SK-N-MC (cell line): ENCODE measurements around the gene CA10.

ENCODE experiments used
- DNase-seq: peaks from one replicate; pipeline ENCODE4 v3.0.0-alpha.2; 2011; ENCODE audit warnings: low read depth, low spot score
- H3K27ac ChIP-seq: fragments of 200-600 bp; sonication (generic); 2 replicates; pipeline ENCODE4 v1.5.1; 2016; ENCODE audit warnings: mixed run types
- H3K36me3 ChIP-seq: fragments of 200-600 bp; sonication (generic); 2 replicates; pipeline ENCODE4 v1.6.1; 2017; ENCODE audit warnings: antibody characterized with exemption, low read length, mixed read lengths; ENCODE audit not compliant: insufficient read depth
- H3K4me3 ChIP-seq: fragments of 200-600 bp; sonication (generic); 2 replicates; pipeline ENCODE4 v1.5.1; 2016
- H3K9ac ChIP-seq: fragments of 200-600 bp; sonication (generic); 2 replicates; pipeline ENCODE4 v1.8.0; 2017; ENCODE audit warnings: mixed run types, mixed read lengths; ENCODE audit not compliant: insufficient read length
- H3K9me3 ChIP-seq: fragments of 200-600 bp; sonication (generic); 2 replicates; pipeline ENCODE4 v1.6.1; 2017; ENCODE audit warnings: low read depth, mild to moderate bottlenecking, antibody characterized with exemption, low read length, moderate library complexity, mixed read lengths
- EZH2 ChIP-seq: fragments of 200-600 bp; sonication (generic); IDR thresholded peaks from one replicate; pipeline ENCODE4 v1.6.1; 2017; ENCODE audit warnings: antibody characterized with exemption
- FOXP2 ChIP-seq: optimal IDR thresholded peaks from 2 replicates; pipeline ENCODE3; 2011; ENCODE audit warnings: mild to moderate bottlenecking, moderate library complexity; ENCODE audit not compliant: insufficient read depth; ENCODE audit errors: extremely low read length, control extremely low read depth
- POLR2AphosphoS5 ChIP-seq: IDR thresholded peaks from 2 replicates; pipeline ENCODE4 v1.6.1; 2012; ENCODE audit warnings: mild to moderate bottlenecking, low read depth, low read length, borderline replicate concordance

CA10 gene

DNA sequence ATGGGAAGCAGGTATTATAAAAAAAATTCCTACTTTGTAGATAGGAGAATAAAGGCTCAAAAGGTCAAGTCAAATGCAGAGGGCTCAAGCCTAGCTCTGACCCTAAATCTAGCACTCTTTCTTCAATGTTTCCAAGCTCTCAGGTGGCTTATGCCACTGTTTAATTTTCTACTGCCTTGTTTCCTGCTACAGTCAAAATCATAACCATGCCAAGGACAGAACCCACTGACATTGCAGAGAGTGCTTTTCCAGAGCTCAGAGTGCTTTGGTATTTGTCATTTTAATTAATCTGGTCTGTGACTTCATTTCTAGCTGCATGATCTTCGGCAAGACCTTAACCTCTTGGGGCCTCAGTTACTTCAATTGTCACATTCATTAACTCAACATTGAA is 344.7 kb downstream of the CA10 start:
- DNase-seq, result no peak
- TF ChIP-seq POLR2AphosphoS5 (no peak), FOXP2 (no peak)
- H3K4me3 ChIP-seq, result no peak overlapping the region
- no peaks in the 10 kb centered on the region for H3K9me3 ChIP-seq
- H3K27ac ChIP-seq, result no peak overlapping the region
- no peaks in the 10 kb centered on the region for H3K36me3 ChIP-seq
- H3K9ac ChIP-seq, result no peak overlapping the region

DNA sequence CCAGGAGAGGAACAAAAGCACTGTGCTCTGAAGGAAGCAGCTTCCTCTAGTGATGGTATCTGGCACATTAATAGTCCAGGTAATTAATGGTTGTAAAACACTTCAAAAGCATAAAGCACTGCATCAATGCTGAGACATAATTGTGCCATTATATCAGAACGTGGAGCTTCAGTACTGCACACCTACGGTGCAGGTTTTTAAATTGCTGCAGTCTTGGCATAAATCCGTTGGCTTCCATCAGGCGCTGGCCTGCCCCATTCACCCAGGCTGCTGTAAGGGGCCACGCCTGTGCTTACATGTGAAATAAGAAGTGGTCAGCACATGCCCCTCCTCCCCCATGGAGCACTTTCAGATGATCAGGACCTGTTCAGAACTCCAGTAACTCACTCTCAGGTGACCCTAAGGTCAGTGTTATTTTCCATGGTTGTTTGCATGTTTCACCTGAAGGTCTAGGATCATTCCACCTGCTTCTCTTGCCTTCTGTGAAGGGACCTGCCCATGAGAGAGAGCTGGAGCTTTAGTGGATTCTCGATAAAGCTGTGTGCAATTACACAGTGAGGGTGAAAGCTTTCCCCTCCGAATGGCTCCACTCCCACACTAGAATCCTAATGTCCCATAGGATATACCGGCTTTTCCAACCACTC is 345.3 kb downstream of the CA10 start:
- no peak overlapping the region for H3K27ac ChIP-seq
- no peak overlapping the region for H3K4me3 ChIP-seq

DNA sequence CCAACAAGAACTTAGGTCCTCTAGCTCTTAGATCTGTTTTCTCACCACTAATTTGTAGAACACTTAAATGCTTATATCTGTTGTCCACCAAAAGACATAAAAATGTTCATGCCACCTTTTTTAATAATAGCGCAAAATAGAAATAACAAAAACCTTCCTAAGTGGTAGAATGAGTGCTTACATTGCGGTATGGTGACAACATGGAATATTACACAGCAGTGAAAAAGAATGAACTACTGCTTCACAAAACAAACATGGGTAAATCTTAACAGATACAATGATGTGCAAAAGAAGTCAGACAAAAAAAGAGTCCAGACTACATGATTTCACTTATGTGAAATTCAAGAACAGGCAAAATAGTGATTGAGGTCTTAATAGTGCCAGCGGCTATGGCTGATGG is 351.1 kb downstream of the CA10 start:
- Histone ChIP-seq H3K27ac (no peak overlapping the region), H3K9me3 (no peaks in the 10 kb centered on the region), H3K36me3 (no peaks in the 10 kb centered on the region), H3K4me3 (no peak overlapping the region), H3K9ac (no peak overlapping the region)
- DNase-seq, result no peak
- TF ChIP-seq POLR2AphosphoS5 (no peak), EZH2 (no peak), FOXP2 (no peak)

More for the DNA sequence above, 345.3 kb downstream of the CA10 start:
- Histone ChIP-seq H3K36me3 (no peaks in the 10 kb centered on the region), H3K9ac (no peak overlapping the region), H3K9me3 (no peaks in the 10 kb centered on the region)
- TF ChIP-seq POLR2AphosphoS5 (no peak), FOXP2 (no peak), EZH2 (no peak)
- DNase-seq, result no peak

DNA sequence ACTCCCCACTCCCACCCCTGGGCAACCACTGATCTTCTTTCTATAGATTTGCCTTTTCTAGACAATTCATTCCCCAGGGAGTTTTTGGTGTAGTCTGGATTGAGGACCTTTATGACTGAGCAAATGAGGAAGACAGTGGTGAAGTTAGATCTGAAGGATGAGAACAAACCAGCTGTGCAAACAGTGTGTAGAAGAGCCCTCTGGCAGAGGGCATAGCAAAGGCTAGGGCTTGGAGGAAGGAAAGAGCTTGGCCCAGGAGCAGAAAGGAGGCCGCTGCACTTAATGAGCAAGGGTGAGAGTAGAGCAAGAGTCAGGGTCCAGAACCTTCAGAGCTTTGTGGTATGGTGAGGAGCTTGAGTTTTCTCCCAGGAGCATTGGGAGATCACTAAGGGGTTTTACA is 352.7 kb downstream of the CA10 start:
- H3K9me3 ChIP-seq, result no peaks in the 10 kb centered on the region
- H3K27ac ChIP-seq, result no peak overlapping the region
- no peak for TF ChIP-seq POLR2AphosphoS5
- TF ChIP-seq FOXP2, result no peak
- TF ChIP-seq EZH2, result no peak

DNA sequence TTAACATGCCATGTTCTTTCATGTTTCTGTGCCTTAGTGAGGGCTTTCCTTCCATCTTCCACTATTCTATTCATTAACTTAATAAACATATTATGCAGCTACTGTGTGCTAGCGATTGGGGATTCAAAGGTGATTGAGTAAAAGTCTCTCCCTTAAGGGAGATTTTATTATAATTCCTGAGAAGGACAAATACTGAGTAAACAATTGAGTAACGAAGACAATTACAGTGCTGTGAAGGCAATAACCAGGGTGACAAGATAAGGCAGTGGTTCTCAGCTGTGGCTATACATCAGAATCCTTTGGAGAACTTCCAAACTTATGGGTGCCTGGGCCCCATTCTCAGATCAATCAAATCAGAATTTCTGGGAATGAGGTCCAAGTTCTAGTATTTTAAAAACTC is 353.3 kb downstream of the CA10 start:
- no peaks in the 10 kb centered on the region for H3K36me3 ChIP-seq
- no peak overlapping the region for H3K9ac ChIP-seq
- no peak overlapping the region for H3K27ac ChIP-seq
- no peaks in the 10 kb centered on the region for H3K9me3 ChIP-seq
- TF ChIP-seq POLR2AphosphoS5, result no peak
- no peak for TF ChIP-seq EZH2
- TF ChIP-seq FOXP2, result no peak
- H3K4me3 ChIP-seq, result no peak overlapping the region
- DNase-seq, result no peak

More for the DNA sequence above, 352.7 kb downstream of the CA10 start:
- DNase-seq, result no peak
- no peak overlapping the region for H3K4me3 ChIP-seq
- H3K36me3 ChIP-seq, result no peaks in the 10 kb centered on the region
- no peak overlapping the region for H3K9ac ChIP-seq

DNA sequence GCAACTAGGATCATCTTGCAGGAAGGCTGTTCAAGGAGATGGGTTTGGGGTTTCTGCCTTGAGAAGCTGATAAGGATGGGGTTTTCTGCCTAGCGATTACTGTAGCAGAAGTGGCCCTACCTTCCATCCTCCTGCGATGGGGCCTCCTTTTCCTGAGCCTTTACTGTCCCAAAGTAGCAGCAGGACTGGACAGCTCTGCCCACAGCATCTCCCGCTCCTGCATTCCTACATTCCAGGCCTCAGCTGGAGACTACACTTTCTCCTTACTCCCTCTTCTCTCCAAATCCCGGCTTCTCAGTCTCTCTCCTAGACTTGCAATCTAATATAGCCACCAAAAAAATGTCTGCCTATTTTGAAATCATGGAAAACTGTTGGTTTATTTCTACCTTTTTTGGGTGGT is 355.4 kb downstream of the CA10 start:
- Histone ChIP-seq H3K9me3 (no peaks in the 10 kb centered on the region), H3K4me3 (no peak overlapping the region), H3K27ac (no peak overlapping the region), H3K9ac (no peak overlapping the region), H3K36me3 (no peaks in the 10 kb centered on the region)
- TF ChIP-seq POLR2AphosphoS5 (no peak), EZH2 (no peak), FOXP2 (no peak)
- no peak for DNase-seq

DNA sequence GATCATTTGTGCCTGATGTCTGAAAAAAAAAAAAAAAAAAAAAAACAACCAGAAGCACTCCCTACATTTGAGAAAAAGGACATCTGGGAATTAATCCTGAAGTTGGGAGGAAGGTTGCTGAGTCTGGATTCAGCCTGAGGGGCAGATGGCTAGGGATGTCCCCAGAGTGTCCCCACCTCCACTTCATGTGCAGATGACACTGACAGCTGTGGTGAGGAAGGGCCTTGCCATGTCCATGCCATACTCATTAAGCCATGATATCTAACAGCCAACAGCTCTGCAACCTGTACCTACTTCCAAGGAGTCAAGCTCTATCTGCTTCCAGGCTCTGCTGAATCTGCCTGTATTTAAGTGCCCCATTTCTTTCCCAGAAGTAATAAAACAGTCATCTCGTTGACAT is 356.0 kb downstream of the CA10 start:
- TF ChIP-seq POLR2AphosphoS5 (no peak), FOXP2 (no peak), EZH2 (no peak)
- DNase-seq, result no peak
- Histone ChIP-seq H3K9me3 (no peaks in the 10 kb centered on the region), H3K27ac (no peak overlapping the region), H3K36me3 (no peaks in the 10 kb centered on the region), H3K4me3 (no peak overlapping the region), H3K9ac (no peak overlapping the region)

DNA sequence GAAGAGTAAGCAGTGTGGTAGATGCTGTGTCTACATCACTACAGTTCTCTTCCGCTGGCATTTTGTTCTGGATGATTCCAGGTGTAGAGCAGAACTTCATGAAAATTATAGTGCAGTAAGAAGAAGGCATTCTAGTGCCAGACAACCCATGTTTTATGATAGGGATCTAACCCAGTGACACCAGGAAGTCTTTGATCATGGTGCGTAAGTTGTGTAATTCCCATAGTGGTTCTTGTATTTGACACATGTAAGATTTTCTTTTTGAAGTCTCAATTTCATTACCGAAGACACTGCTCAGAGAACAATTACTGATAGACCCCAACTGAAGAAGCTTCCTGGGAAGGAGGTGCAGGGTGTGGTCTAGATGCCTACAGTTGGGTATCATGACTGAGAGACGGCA is 356.9 kb downstream of the CA10 start:
- Histone ChIP-seq H3K9me3 (no peaks in the 10 kb centered on the region), H3K36me3 (no peaks in the 10 kb centered on the region)

DNA sequence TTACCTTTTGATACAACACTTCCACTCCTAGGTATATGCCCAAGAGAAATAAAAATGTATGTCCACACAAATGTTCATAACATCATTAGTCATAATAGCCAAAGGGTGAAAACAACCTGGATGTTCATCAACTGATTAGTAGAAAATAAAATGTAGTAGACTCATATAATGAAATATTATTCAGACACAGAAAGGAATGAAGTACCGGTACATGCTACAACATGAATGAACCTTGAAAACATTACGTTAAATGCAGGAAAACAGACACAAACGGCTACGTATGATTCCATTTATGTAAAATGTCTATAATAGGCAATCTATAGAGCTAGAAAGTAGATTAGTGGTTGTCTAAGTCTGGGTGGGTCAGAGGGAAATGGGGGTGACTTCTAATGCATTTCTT is 358.5 kb downstream of the CA10 start:
- TF ChIP-seq POLR2AphosphoS5 (no peak), FOXP2 (no peak), EZH2 (no peak)
- H3K36me3 ChIP-seq, result no peaks in the 10 kb centered on the region
- H3K9me3 ChIP-seq, result no peaks in the 10 kb centered on the region
- no peak overlapping the region for H3K4me3 ChIP-seq
- DNase-seq, result no peak
- H3K27ac ChIP-seq, result no peak overlapping the region
- H3K9ac ChIP-seq, result no peak overlapping the region

More for the DNA sequence above, 356.9 kb downstream of the CA10 start:
- no peak overlapping the region for H3K4me3 ChIP-seq
- H3K9ac ChIP-seq, result no peak overlapping the region
- no peak overlapping the region for H3K27ac ChIP-seq
- no peak for TF ChIP-seq POLR2AphosphoS5
- TF ChIP-seq FOXP2, result no peak
- TF ChIP-seq EZH2, result no peak
- DNase-seq, result no peak
